Cardiac fibroblast (primary cell): ENCODE data around the gene SRM.
"Not testable (repeated sequence)": the region's sequence is repeated elsewhere in the genome, so short reads cannot be mapped to it uniquely, and the experiment has no call there.

Source experiments
- DNase-seq, 2 donors: peaks; one replicate each; pipeline versions ENCODE4 v3.0.0 to v3.0.0-alpha.2; 2010; ENCODE audit warnings: low read depth in 2 of 2
- H3K4me3 ChIP-seq, 2 donors: replicated peaks in 1 of 2; 1 replicate in 1 of 2; 2 replicates in 1 of 2; pipeline ENCODE4 v1.5.1; 2011; ENCODE audit warnings: low read depth in 2 of 2, low read length in 2 of 2, mild to moderate bottlenecking in 2 of 2, moderate library complexity in 1 of 2
- TF ChIP-seq, protein P1 (sequence below): IDR thresholded peaks from one replicate; pipeline ENCODE4 v1.5.1; 2011; ENCODE audit warnings: low read depth, mild to moderate bottlenecking, low read length, inconsistent platforms

Gene SRM

GRCh38 chr1:11051781-11052511 is 7.9 kb downstream of the SRM start:
- no peak overlapping the region for H3K4me3 ChIP-seq
- TF ChIP-seq, protein P1, sequence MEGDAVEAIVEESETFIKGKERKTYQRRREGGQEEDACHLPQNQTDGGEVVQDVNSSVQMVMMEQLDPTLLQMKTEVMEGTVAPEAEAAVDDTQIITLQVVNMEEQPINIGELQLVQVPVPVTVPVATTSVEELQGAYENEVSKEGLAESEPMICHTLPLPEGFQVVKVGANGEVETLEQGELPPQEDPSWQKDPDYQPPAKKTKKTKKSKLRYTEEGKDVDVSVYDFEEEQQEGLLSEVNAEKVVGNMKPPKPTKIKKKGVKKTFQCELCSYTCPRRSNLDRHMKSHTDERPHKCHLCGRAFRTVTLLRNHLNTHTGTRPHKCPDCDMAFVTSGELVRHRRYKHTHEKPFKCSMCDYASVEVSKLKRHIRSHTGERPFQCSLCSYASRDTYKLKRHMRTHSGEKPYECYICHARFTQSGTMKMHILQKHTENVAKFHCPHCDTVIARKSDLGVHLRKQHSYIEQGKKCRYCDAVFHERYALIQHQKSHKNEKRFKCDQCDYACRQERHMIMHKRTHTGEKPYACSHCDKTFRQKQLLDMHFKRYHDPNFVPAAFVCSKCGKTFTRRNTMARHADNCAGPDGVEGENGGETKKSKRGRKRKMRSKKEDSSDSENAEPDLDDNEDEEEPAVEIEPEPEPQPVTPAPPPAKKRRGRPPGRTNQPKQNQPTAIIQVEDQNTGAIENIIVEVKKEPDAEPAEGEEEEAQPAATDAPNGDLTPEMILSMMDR, result no peak
- DNase-seq, result no peak

DNA sequence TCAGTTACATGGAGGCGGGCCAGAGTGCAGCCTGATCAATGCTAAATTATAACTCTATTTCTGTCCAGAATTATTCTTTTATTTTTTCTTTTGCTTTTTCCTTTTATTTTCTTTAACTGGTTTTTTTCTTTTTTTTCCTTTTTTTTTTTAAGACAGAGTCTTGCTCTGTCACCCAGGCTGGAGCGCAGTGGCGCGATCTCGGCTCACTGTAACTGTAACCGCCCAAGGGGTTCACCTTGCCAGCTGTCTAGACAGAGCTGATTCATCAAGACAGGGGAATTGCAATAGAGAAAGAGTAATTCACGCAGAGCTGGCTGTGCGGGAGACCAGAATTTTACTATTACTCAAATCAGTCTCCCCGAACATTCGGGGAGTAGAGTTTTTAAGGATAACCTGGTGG is 8.7 kb downstream of the SRM start:
- H3K4me3 ChIP-seq, DNase-seq: not testable (repeated sequence)

DNA sequence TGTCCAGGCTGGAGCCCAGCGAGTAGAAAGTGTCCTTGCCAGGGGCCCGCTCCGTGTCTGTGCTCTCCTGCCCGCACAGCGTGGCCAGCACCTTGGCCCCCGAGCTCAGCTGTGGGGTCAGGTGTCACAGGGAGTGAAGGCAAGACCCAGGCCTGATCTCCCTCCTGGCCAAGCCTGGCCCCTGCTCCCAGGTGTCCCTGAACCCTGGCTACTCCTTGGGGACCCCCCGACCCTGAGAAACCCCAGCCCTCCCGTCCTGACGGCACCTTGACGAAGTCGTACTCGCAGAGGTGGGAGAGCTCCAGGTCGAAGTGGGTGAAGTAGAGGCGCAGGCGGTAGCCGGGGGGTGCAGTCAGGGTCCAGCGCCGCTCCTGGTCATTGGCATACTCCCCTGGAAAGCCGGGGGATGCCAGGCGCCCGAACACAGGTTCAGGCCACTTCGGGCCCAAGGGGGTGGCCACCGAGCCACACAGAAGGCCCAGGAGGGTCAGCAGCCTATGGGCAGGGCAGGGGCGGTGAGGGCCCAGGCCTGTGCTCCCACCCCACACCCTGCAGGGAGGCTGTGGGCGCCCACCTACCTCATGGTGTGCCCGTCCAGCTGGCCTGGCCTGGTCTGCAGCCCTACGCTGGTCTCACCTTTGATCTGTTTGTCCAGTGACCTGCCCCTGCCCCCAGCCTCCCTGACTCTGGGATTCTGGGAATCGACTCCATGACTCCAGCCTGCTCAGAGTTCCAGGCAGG is 13.0 kb downstream of the SRM start, which contains the start of gene MASP2:
Gene MASP2, minus strand, starts transcription at position 615 of the 741 bp plus-strand sequence. Its CDS starts 32 bp downstream, at position 583.
- H3K4me3 ChIP-seq, result no peak within 1 kb of the TSS
- TF ChIP-seq, protein P1, result no peak
- DNase-seq, result no peak

- no peak for DNase-seq
- TF ChIP-seq, protein P1, result no peak
- no peak overlapping the region for H3K4me3 ChIP-seq
Measured at GRCh38 chr1:11046270-11046566, 13.6 kb downstream of the SRM start.

DNA sequence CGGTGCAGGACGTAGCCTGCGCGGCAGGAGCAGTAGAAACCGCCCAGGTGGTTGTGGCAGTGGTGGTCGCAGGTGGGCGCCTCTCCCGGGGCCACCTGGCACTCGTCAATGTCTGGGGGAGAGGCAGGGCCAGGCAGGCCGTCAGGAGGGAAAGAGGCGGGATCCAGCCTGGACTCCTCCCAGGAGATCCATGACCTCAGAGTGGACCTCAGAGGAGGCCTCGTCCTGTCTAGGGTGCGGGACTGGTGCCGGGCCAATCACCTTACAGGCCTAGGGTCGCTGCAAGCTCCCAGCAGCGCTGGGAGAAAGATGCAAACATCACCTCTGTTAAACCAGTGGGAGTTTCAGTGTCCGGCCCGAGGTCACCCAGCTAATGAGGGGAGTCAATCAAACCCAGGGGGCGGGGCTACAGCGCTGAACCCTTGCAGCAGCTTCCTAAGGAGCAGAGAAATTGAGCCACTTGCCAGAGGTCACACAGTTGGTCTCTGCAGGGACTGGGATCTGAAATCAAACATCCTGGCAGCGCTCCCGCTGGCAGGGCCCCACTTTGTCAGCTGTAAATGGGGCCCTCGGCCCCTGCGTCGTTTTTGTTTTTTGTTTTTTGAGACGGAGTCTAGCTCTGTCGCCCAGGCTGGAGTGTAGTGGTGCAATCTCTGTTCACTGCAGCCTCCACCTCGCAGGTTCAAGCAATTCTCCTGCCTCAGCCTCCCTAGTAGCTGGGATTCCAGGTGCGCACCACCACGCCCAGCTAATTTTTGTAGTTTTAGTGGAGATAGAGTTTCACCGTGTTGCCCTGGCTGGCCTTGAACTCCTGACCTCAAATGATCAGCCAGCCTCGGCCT is 14.2 kb downstream of the SRM start:
- TF ChIP-seq, protein P1, result no peak
- H3K4me3 ChIP-seq, result no peak overlapping the region
- DNase-seq, result no peak

- H3K4me3 ChIP-seq, result no peak overlapping the region
- TF ChIP-seq, protein P1, result no peak
- no peak for DNase-seq
Measured at GRCh38 chr1:11044849-11045427, 14.9 kb downstream of the SRM start.
